ENCODE data around the gene STX1A. TPM values are rescaled to one million over a fixed set of nuclear protein-coding genes. Genes with fewer than 3 reads are reported as not detected.

The STX1A gene
- total and polyA plus RNA-seq, 2 of the 8 experiments (the other 6 are each of a cell fraction or from before 2014, with no cell fraction given): 13.5 to 17.5 TPM

GRCh38 chr7:73734619-73735527 lies 15.4 kb upstream of the STX1A start (continued):
- TF ChIP-seq, protein P1, sequence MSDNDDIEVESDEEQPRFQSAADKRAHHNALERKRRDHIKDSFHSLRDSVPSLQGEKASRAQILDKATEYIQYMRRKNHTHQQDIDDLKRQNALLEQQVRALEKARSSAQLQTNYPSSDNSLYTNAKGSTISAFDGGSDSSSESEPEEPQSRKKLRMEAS (IDR thresholded peaks at IDR 0.05): peak; percentile 69; the same call in 1 of the 2 replicates
- TF ChIP-seq YY1 (IDR thresholded peaks at IDR 0.05; ENCODE audit: low read depth, low read length) (0 out of 2 replicates have a peak, but pooled peaks have one; percentile 33), POLR2AphosphoS5 (IDR thresholded peaks at IDR 0.05; ENCODE audit: low read depth, low read length) (peak; percentile 70), CEBPB (IDR thresholded peaks at IDR 0.05; ENCODE audit: low read depth, low read length) (peak; percentile 50; the same call in 1 of the 2 replicates), POLR2A (IDR thresholded peaks at IDR 0.05; ENCODE audit: control extremely low read depth in 1 of 2, low read depth in 2 of 2, low read length in 2 of 2) (peak in 1 of 2 experiments; percentile 77; a peak in 2 of 3 replicates), EP300 (IDR thresholded peaks at IDR 0.05; ENCODE audit: borderline replicate concordance in 1 of 2, low read depth in 2 of 2, low read length in 2 of 2) (no peak)
- TF ChIP-seq, protein P2, sequence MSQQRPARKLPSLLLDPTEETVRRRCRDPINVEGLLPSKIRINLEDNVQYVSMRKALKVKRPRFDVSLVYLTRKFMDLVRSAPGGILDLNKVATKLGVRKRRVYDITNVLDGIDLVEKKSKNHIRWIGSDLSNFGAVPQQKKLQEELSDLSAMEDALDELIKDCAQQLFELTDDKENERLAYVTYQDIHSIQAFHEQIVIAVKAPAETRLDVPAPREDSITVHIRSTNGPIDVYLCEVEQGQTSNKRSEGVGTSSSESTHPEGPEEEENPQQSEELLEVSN (IDR thresholded peaks at IDR 0.05): no peak

Measured in H1 (cell line).